ENCODE measurements around the gene GSAP. TPM values are rescaled to one million over a fixed set of nuclear protein-coding genes. Genes with fewer than 3 reads are reported as not detected.

GSAP gene
- total and polyA plus RNA-seq, 2 donors (not counting 3 experiments of a cell fraction or from before 2014, with no cell fraction given): 2.3 to 5.8 TPM

DNA sequence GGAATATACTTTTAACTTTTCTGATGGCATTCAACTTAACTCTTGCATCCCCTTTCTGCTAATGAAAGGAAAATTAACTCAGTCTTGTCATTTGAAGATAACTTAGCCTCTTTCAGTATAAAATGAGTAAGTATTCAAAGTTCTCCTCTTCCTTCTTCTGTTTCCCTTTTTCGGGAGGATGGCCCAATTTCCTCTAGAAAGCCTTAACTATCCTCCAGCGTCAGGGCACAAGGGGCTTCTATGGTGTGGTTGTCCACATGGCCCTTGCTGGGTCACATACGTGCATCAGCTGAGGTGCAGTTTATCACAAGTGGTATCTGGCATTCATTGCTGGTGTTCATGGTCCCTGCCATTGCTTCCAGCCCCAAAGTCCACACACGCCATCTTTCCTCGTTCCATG is 17.8 kb upstream of the GSAP start:
- Histone ChIP-seq H3K9me3 (replicated peaks; ENCODE audit: control insufficient read depth, insufficient read depth, low read length) (no peaks in the 10 kb centered on the region), H3K4me2 (ENCODE audit: insufficient read depth, low read length) (no peak overlapping the region), H3K27ac (ENCODE audit: insufficient read depth, low read depth, low read length) (no peak overlapping the region), H3K4me1 (ENCODE audit: control insufficient read depth, extremely low read depth, insufficient read depth, low read length) (peaks cover 1% of the 10 kb centered on the region), H2AFZ (ENCODE audit: low read depth, low read length) (no peak overlapping the region), H3K9ac (replicated peaks; ENCODE audit: extremely low read depth, insufficient read depth, low read length) (no peak overlapping the region), H3K9me1 (replicated peaks; ENCODE audit: control insufficient read depth, extremely low read depth, insufficient read depth, low read length) (no peaks in the 10 kb centered on the region), H3K36me3 (ENCODE audit: control insufficient read depth in 2 of 2, extremely low read depth in 1 of 2, insufficient read depth in 2 of 2, low read length in 2 of 2) (no peaks in the 10 kb centered on the region), H3K4me3 (replicated peaks in 1 of 3; ENCODE audit: insufficient read depth in 1 of 3, low read depth in 1 of 3, low read length in 3 of 3) (no peak overlapping the region), H3K79me2 (ENCODE audit: control insufficient read depth, insufficient read depth, low read length) (no peaks in the 10 kb centered on the region), H3K27me3 (ENCODE audit: control insufficient read depth in 2 of 2, insufficient read depth in 2 of 2, low read length in 2 of 2) (no peaks in the 10 kb centered on the region), H4K20me1 (replicated peaks; ENCODE audit: control insufficient read depth, extremely low read depth, insufficient read depth, low read length) (no peaks in the 10 kb centered on the region)
- no peak for DNase-seq (ENCODE audit: low read depth, low spot score)
- dilution Hi-C loops (cut with MboI; ENCODE audit: extremely low pct_ligation_motif_present, low sequenced_read_pairs) (no loop called here), intact Hi-C loops (cut with micrococcal nuclease) (no loop called here)
- ChIA-PET POLR2A (no interaction called here), CTCF (no interaction called here)
- no peak for TF ChIP-seq MYC (IDR thresholded peaks at IDR 0.05; ENCODE audit: low read depth, low read length)
- TF ChIP-seq, protein P1, sequence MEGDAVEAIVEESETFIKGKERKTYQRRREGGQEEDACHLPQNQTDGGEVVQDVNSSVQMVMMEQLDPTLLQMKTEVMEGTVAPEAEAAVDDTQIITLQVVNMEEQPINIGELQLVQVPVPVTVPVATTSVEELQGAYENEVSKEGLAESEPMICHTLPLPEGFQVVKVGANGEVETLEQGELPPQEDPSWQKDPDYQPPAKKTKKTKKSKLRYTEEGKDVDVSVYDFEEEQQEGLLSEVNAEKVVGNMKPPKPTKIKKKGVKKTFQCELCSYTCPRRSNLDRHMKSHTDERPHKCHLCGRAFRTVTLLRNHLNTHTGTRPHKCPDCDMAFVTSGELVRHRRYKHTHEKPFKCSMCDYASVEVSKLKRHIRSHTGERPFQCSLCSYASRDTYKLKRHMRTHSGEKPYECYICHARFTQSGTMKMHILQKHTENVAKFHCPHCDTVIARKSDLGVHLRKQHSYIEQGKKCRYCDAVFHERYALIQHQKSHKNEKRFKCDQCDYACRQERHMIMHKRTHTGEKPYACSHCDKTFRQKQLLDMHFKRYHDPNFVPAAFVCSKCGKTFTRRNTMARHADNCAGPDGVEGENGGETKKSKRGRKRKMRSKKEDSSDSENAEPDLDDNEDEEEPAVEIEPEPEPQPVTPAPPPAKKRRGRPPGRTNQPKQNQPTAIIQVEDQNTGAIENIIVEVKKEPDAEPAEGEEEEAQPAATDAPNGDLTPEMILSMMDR (IDR thresholded peaks at IDR 0.05; ENCODE audit: extremely low read depth in 1 of 2, insufficient read depth in 1 of 2, low read depth in 1 of 2, low read length in 2 of 2): no peak
- TF ChIP-seq POLR2A (IDR thresholded peaks at IDR 0.05; ENCODE audit: low read depth, low read length): no peak
- no peak for TF ChIP-seq GATA2 (IDR thresholded peaks at IDR 0.05; ENCODE audit: insufficient read depth, insufficient read length, low read depth, low read length)
- TF ChIP-seq FOS (IDR thresholded peaks at IDR 0.05; ENCODE audit: borderline replicate concordance, insufficient read depth, low read length): no peak
- TF ChIP-seq, protein P2, sequence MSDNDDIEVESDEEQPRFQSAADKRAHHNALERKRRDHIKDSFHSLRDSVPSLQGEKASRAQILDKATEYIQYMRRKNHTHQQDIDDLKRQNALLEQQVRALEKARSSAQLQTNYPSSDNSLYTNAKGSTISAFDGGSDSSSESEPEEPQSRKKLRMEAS (IDR thresholded peaks at IDR 0.05; ENCODE audit: insufficient read depth, insufficient read length): no peak
- no peak for TF ChIP-seq EZH2 (IDR thresholded peaks at IDR 0.05; ENCODE audit: borderline replicate concordance, low read depth, low read length, severe bottlenecking)
- FAIRE-seq: no peak
- BruUV-seq (replicated peaks): no TSS peak

All from endothelial cell of umbilical vein (primary cell).